SK-N-SH (cell line): ENCODE measurements around the gene OGDH. TPM values are rescaled to one million over a fixed set of nuclear protein-coding genes. Genes with fewer than 3 reads are reported as not detected.

Experiments used
- CTCF ChIA-PET: fragments of 300-600, 350-600 bp; formaldehyde crosslinking; extraction: SDS; loops from one replicate; lab custom pipeline; 2021; lab: Yijun Ruan, JAX
- POLR2A ChIA-PET: fragments of 350-600 bp; sonication (Branson Sonifier 250); formaldehyde crosslinking; extraction: SDS; loops from one replicate; lab custom pipeline; 2020; ENCODE audit warnings: antibody characterized with exemption, inconsistent platforms; lab: Yijun Ruan, JAX
- DNase-seq: peaks from one replicate; pipeline ENCODE4 v3.0.0; 2012
- H2AFZ ChIP-seq: fragments of 200-600 bp; sonication (generic); 2 replicates; pipeline ENCODE4 v1.8.1; 2016; ENCODE audit warnings: antibody characterized with exemption, mild to moderate bottlenecking, low read depth
- H3F3A ChIP-seq: fragments of 200-600 bp; sonication (generic); replicated peaks from 2 replicates; pipeline ENCODE3; 2016; ENCODE audit warnings: antibody characterized with exemption, mild to moderate bottlenecking; ENCODE audit not compliant: insufficient read depth
- H3K27ac ChIP-seq, 2 experiments: fragments of 200-500 bp in 1 of 2; fragments of 200-600 bp in 1 of 2; sonication (Bioruptor generic) in 1 of 2; sonication (generic), shearing (Covaris generic) in 1 of 2; 2 replicates each; pipeline versions ENCODE4 v1.5.1 to v1.6.1; 2014 to 2016; ENCODE audit warnings: low read depth in 2 of 2, inconsistent platforms in 1 of 2, low read length in 1 of 2, mild to moderate bottlenecking in 1 of 2, mixed read lengths in 1 of 2
- H3K27me3 ChIP-seq: fragments of 200-600 bp; sonication (generic), shearing (Covaris generic); 2 replicates; pipeline ENCODE4 v1.6.1; 2016; ENCODE audit warnings: mixed run types; ENCODE audit not compliant: insufficient read depth
- H3K36me3 ChIP-seq, 2 experiments: fragments of 200-500 bp in 1 of 2; fragments of 200-600 bp in 1 of 2; sonication (Bioruptor generic) in 1 of 2; sonication (generic) in 1 of 2; replicated peaks in 1 of 2; 2 replicates each; pipeline versions ENCODE3 to v1.5.1; 2014 to 2016; ENCODE audit warnings: low read length in 1 of 2, mild to moderate bottlenecking in 1 of 2; ENCODE audit not compliant: insufficient read depth in 2 of 2, control insufficient read depth in 1 of 2
- H3K4me1 ChIP-seq, 2 experiments: fragments of 200-500 bp in 1 of 2; fragments of 200-600 bp in 1 of 2; sonication (Bioruptor generic) in 1 of 2; sonication (generic), shearing (Covaris generic) in 1 of 2; 2 replicates each; pipeline versions ENCODE4 v1.5.1 to v1.6.1; 2014 to 2016; ENCODE audit warnings: low read depth in 1 of 2, low read length in 1 of 2, mixed run types in 1 of 2; ENCODE audit not compliant: insufficient read depth in 2 of 2, control insufficient read depth in 1 of 2
- H3K4me2 ChIP-seq: fragments of 200-600 bp; sonication (generic), shearing (Covaris generic); 2 replicates; pipeline ENCODE4 v1.6.1; 2017; ENCODE audit warnings: mixed run types
- H3K4me3 ChIP-seq, 2 experiments: fragments of 200-500 bp in 1 of 2; fragments of 200-600 bp in 1 of 2; sonication (Bioruptor generic) in 1 of 2; sonication (generic), shearing (Covaris generic) in 1 of 2; 2 replicates each; pipeline versions ENCODE4 v1.5.1 to v1.8.1; 2014 to 2016; ENCODE audit warnings: low read depth in 2 of 2, inconsistent platforms in 1 of 2, low read length in 1 of 2, mild to moderate bottlenecking in 1 of 2, mixed read lengths in 1 of 2, moderate library complexity in 1 of 2
- H3K79me2 ChIP-seq: fragments of 200-600 bp; sonication (generic); 2 replicates; pipeline ENCODE4 v1.8.1; 2017; ENCODE audit warnings: mild to moderate bottlenecking; ENCODE audit not compliant: insufficient read depth
- H3K9ac ChIP-seq: fragments of 200-600 bp; sonication (generic); 2 replicates; pipeline ENCODE4 v1.6.1; 2017; ENCODE audit warnings: mixed run types
- H3K9me2 ChIP-seq: fragments of 200-600 bp; sonication (generic); 2 replicates; pipeline ENCODE4 v1.6.1; 2017; ENCODE audit warnings: mixed run types
- H3K9me3 ChIP-seq: fragments of 200-600 bp; sonication (generic); 2 replicates; pipeline ENCODE4 v1.6.1; 2017; ENCODE audit warnings: mixed run types, mild to moderate bottlenecking, moderate library complexity
- H4K20me1 ChIP-seq: fragments of 200-600 bp; sonication (generic); 2 replicates; pipeline ENCODE4 v1.6.1; 2017; ENCODE audit warnings: mild to moderate bottlenecking, mixed run types; ENCODE audit not compliant: insufficient read depth
- GATA2 ChIP-seq: sonication (generic); formaldehyde crosslinking; IDR thresholded peaks from 2 replicates; pipeline ENCODE4 v1.5.0; 2020; ENCODE audit warnings: mild to moderate bottlenecking, missing genetic modification reagents
- POLR2AphosphoS5 ChIP-seq: IDR thresholded peaks from 2 replicates; pipeline ENCODE4 v1.6.1; 2012; ENCODE audit warnings: low read depth, low read length
- RAD21 ChIP-seq: IDR thresholded peaks from 2 replicates; pipeline ENCODE4 v1.6.1; 2012; ENCODE audit warnings: mild to moderate bottlenecking, low read length
- RCOR1 ChIP-seq: fragments of 150-350 bp; IDR thresholded peaks from 2 replicates; pipeline ENCODE4 v1.6.1; 2017; ENCODE audit warnings: antibody characterized with exemption, low read length
- REST ChIP-seq: IDR thresholded peaks from 2 replicates; pipeline ENCODE4 v1.6.1; 2012; ENCODE audit warnings: mild to moderate bottlenecking, low read depth, low read length, moderate library complexity
- SIN3A ChIP-seq: IDR thresholded peaks from 2 replicates; pipeline ENCODE4 v1.6.1; 2012; ENCODE audit warnings: low read depth, mild to moderate bottlenecking, low read length, moderate library complexity, borderline replicate concordance
- SMC3 ChIP-seq: IDR thresholded peaks from 2 replicates; pipeline ENCODE4 v1.6.1; 2012; ENCODE audit warnings: low read depth, low read length, improper control_type of control experiment
- TCF12 ChIP-seq: IDR thresholded peaks from 2 replicates; pipeline ENCODE4 v1.4.0; 2012
- WGBS: methylation state at CpG from one replicate; pipeline ENCODE4 v1.1.6; 2017; ENCODE audit warnings: low lambda C conversion rate; 5-methylcytosine and 5-hydroxymethylcytosine counted together
- polyA plus RNA-seq, 3 experiments: library from polyadenylated mRNA; depleted of rRNA; stranded (reverse); fragments of >200 nt; gene quantifications; 2 replicates each; pipeline ENCODE4 v1.2.3, GENCODE V29; 2012
- TF ChIP-seq, protein P1 (sequence below): fragments of 200-600 bp; sonication (generic); IDR thresholded peaks from 2 replicates; pipeline ENCODE4 v1.6.1; 2017; ENCODE audit warnings: antibody characterized with exemption, mild to moderate bottlenecking, moderate library complexity
- TF ChIP-seq, protein P2 (sequence below): IDR thresholded peaks from 2 replicates; pipeline ENCODE4 v1.4.0; 2012; ENCODE audit warnings: low read depth
- TF ChIP-seq, protein P3 (sequence below): IDR thresholded peaks from 2 replicates; pipeline ENCODE4; 2012

OGDH gene
- polyA plus RNA-seq, 1 of the 3 experiments (the other 2 are of a cell fraction): 69.4 TPM

GRCh38 chr7:44587843-44588711 is 18.4 kb upstream of the OGDH start:
- DNase-seq: peak; percentile 43
- Histone ChIP-seq H3K4me2 (no peak overlapping the region), H3K9ac (no peak overlapping the region)
- TF ChIP-seq POLR2AphosphoS5 (no peak), REST (no peak), RCOR1 (no peak), GATA2 (CRISPR knock-in tag) (peak; percentile 20; the same call in 1 of the 2 replicates), TCF12 (peak; percentile 68), SMC3 (peak; percentile 82), SIN3A (0 out of 2 replicates have a peak, but pooled peaks have one; percentile 39), RAD21 (peak; percentile 96)
- TF ChIP-seq, protein P1, sequence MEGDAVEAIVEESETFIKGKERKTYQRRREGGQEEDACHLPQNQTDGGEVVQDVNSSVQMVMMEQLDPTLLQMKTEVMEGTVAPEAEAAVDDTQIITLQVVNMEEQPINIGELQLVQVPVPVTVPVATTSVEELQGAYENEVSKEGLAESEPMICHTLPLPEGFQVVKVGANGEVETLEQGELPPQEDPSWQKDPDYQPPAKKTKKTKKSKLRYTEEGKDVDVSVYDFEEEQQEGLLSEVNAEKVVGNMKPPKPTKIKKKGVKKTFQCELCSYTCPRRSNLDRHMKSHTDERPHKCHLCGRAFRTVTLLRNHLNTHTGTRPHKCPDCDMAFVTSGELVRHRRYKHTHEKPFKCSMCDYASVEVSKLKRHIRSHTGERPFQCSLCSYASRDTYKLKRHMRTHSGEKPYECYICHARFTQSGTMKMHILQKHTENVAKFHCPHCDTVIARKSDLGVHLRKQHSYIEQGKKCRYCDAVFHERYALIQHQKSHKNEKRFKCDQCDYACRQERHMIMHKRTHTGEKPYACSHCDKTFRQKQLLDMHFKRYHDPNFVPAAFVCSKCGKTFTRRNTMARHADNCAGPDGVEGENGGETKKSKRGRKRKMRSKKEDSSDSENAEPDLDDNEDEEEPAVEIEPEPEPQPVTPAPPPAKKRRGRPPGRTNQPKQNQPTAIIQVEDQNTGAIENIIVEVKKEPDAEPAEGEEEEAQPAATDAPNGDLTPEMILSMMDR: peak; percentile 98
- TF ChIP-seq, protein P2, sequence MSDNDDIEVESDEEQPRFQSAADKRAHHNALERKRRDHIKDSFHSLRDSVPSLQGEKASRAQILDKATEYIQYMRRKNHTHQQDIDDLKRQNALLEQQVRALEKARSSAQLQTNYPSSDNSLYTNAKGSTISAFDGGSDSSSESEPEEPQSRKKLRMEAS: no peak
- TF ChIP-seq, protein P3, sequence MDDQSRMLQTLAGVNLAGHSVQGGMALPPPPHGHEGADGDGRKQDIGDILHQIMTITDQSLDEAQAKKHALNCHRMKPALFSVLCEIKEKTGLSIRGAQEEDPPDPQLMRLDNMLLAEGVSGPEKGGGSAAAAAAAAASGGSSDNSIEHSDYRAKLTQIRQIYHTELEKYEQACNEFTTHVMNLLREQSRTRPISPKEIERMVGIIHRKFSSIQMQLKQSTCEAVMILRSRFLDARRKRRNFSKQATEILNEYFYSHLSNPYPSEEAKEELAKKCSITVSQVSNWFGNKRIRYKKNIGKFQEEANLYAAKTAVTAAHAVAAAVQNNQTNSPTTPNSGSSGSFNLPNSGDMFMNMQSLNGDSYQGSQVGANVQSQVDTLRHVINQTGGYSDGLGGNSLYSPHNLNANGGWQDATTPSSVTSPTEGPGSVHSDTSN: peak; percentile 50; the same call in 1 of the 2 replicates
- TF ChIP-seq, all 33 proteins: peak for 7
- Histone ChIP-seq H3F3A (peaks cover under 1% of the 10 kb centered on the region), H3K4me3 (no peak overlapping the region; a peak in 1 of 4 replicates), H3K4me1 (peaks cover 0 to 1% of the 10 kb centered on the region in 2 experiments; a peak in 1 of 4 replicates), H3K27me3 (no peaks in the 10 kb centered on the region), H3K27ac (0 out of 4 replicates have a peak overlapping the region, but pooled peaks of 1 of the 2 experiments have one; percentile 10), H3K9me3 (no peaks in the 10 kb centered on the region), H3K36me3 (no peaks in the 10 kb centered on the region), H3K9me2 (no peaks in the 10 kb centered on the region), H4K20me1 (no peaks in the 10 kb centered on the region), H2AFZ (no peak overlapping the region), H3K79me2 (no peaks in the 10 kb centered on the region)
- ChIA-PET CTCF (interaction anchor here (0.8 to 3.4 kb wide), 22 partner anchors 9 to 548 kb away, joined by 3 to 15 read pairs (median 3); partner anchors contain the start of genes DDX56 and PURB), POLR2A (interaction anchor here (0.6 kb wide), 1 partner anchor 523 kb away, joined by 3 read pairs; the partner anchor contains the start of gene TBRG4)
- 27% methylated on average over 6 of the region's 6 CpGs for WGBS
